ENCODE results near the gene CACNB1.

- TF ChIP-seq CTCF (IDR thresholded peaks at IDR 0.05; ENCODE audit: low read length), result no peak
- no peak for TF ChIP-seq EZH2 (optimal IDR thresholded peaks at IDR 0.05; ENCODE audit: low read depth, low read length)
- no peak for TF ChIP-seq EZH2phosphoT487 (IDR thresholded peaks at IDR 0.05; ENCODE audit: low read length)
These were observed 31.9 kb upstream of the CACNB1 start for GRCh38 chr17:39229274-39229913.
